HL-60/S4 treated with retinoic acid at 250 ng/mL for 4 days and 3 days (cell line): ENCODE data around the gene IGF1R.

Experiments used
- in situ Hi-C: fragments of 300-500 bp; cut with MboI; formaldehyde crosslinking; loops from 2 replicates; pipeline ENCODE4 v1.7.0; 2022; ENCODE audit warnings: low sequenced_read_pairs

The IGF1R gene

DNA sequence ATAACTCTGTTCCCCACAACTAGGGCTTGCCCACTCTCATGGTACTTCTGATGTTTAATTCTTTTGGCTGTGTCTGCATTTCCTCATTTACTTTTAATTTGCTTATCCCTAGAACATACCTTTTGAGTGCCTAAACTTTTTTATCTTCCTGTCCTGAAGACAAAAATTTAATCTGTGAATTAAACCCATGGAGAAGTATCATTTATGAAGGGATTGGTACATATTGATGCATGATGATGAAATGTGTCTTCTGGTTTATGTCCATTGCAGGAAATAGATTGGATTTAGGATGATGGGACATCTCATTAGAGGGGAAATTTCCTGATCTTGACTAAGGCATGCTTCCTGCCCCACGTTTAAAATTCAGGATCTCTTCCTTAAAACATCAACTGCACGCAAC, 249.8 kb downstream of the IGF1R start:
- in situ Hi-C loops: no loop called here

GRCh38 chr15:98899272-98900021, 251.1 kb downstream of the IGF1R start:
- in situ Hi-C loops: no loop called here

DNA sequence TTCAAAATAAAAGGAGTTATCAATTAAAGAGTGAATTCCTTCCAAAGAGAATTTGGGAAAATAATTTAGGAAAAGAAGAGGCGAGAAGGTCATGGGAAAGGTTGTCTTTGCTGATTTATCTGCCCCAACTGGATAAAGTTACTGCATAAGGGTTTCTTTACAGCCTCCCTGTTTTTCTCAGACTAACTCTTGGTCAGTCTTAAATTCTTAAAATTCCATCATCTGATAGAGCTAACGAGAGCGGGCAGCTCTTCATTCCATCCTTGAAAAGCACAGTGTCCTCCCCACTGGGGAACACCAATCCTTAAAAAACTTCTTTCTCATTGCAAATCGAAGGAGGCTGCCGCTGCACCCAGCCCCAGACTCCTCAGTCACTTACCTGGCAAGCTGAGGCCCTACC, 252.0 kb downstream of the IGF1R start:
- in situ Hi-C loops: no loop called here

- in situ Hi-C loops: no loop called here
Measured at GRCh38 chr15:98901434-98902072, 253.2 kb downstream of the IGF1R start.

- in situ Hi-C loops: no loop called here
Measured at GRCh38 chr15:98902931-98903330, 254.6 kb downstream of the IGF1R start.

GRCh38 chr15:98903377-98904018, 255.2 kb downstream of the IGF1R start:
- in situ Hi-C loops: no loop called here

GRCh38 chr15:98904544-98904943, 256.2 kb downstream of the IGF1R start:
- in situ Hi-C loops: no loop called here

DNA sequence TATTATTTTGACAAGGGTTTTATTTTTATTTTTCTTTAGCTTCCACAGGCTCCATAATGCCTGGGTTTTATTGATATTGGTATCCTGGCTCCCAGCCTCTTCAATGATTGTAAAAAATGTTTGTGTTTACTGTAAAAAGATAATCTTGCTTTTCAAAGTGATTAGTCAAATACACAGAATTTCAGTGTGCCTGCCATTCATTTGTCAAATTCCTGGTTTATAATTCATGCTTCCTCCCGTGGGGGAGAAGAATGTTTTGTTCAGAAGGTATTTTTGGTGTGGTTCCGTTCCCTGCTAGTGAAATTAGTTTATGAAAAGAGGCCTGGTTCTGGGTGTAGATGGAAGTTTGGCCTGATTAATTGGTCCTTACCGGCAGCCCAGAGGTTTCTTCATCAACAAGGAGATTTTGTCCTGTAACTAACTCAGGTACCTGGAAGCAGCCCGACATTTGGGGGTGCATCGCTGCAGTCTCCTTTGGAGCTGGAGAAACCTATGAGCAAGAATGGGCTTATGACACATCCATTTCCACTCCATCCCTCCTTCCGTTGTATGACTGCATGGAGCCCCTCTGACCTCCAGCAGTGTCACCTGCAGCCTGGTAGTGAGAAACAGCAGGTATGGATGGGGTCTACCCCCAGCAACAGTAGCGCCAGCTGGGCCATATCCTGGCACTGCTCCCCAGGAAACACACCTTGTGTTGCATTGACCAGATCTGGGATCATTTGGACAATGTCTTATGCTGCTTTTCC, 257.8 kb downstream of the IGF1R start:
- in situ Hi-C loops: no loop called here

- in situ Hi-C loops: no loop called here
Measured at GRCh38 chr15:98906712-98907083, 258.4 kb downstream of the IGF1R start.

GRCh38 chr15:98907927-98908471, 259.7 kb downstream of the IGF1R start:
- in situ Hi-C loops: no loop called here

DNA sequence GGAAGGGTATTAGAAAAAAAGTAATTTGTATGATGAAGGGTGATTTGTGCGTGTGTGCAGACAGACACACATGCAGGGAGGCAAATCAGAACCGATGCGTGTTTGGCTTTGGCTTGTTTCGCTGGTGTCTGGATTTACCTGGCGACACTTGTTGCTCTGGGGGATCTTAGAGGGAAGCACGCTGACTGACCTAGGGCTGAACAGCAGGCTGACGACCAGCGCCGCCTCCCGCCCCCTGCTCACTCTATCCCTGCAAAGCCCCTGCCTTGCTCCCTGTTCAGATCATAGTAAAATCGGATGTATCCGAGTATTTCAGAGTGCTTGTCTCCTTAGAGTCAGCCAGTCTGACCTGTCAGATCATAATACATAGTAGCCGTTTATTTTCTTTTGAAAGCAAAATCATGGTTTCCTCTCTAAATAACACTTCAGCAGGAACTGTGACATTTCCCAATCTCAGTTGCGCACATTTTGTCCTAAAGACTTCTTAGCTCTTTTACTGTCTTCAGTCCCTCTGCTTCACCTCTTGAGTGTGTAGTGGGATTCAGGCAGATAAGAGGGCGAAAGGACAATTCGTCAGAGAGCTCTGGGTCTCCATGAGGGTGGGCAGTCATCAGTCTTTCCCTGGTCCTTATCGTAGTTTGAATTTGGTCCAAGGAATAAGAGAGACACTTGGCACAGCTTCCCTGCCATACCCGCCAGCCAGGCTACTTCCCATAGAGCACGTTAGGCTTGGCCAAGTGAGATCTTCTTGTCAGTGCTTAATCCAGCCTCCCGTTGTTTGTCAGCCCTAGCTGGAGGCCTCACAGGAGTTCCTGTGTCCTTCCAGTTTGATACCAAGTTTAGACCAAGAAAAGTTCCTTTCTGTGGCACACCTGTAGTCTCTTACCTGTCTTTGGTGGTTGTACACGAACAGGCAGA, 261.9 kb downstream of the IGF1R start:
- in situ Hi-C loops: no loop called here

- in situ Hi-C loops: no loop called here
Measured at GRCh38 chr15:98914626-98915025, 266.3 kb downstream of the IGF1R start.

DNA sequence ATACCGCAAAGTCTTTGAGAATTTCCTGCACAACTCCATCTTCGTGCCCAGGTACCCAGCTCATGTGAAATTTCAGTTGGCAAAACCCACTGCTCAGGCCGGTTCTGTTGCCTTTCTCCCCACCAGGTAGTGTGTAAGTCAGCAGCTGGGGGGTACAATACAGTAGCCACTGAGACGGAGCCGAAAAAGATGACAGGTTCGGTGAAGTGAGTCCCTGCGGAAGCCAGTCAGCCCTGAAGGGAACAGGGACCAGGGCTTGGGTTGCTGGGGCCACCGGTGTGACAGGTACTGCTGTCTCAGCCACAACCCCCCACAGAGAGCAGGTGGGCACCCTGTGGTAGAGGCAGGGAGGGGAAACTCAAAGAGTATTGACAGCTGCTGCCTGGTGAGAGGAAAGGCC, 268.5 kb downstream of the IGF1R start:
- in situ Hi-C loops: no loop called here

DNA sequence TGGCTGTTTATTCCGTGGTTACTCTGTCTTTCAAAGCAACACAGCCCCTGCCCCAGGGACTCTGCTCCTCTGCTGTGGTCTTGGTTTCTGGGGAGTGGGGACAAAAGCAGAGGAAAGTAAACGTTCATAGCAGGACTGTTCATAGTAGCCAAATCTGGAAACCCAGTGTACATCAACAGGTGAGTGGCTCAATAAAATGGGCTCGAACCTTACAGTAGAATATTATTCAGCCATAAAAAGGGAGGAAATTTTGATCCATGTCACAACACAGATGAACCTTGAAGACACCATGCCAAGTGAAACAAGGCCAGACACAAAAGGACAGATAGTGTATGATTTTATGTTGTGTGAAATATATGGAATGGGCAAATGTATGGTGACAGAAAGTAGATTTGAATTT, 269.1 kb downstream of the IGF1R start:
- in situ Hi-C loops: no loop called here

GRCh38 chr15:98920091-98920880, 271.9 kb downstream of the IGF1R start:
- in situ Hi-C loops: no loop called here

DNA sequence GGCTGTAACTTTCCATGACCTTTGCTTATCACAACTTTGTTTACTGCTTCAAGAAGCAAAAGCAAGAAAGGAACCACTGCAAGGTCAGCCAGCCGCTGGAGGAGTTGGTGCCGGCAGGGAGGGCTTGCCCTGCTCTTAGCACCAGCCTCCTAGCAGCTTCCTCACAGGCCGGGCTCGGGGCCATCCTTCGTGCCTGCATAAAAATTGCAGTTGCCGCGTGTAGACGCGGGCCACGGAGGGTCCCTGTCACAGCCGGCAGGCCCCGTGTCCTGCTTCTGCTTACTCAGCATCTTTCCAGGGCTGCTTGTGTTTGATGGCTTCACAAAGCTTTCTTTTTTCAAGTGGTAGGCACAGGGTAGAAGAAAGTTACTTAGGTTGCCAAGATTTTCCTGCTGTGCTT, 274.8 kb downstream of the IGF1R start:
- in situ Hi-C loops: no loop called here

GRCh38 chr15:98923579-98923978, 275.2 kb downstream of the IGF1R start:
- in situ Hi-C loops: no loop called here

GRCh38 chr15:98924401-98925049, 276.2 kb downstream of the IGF1R start:
- in situ Hi-C loops: no loop called here

DNA sequence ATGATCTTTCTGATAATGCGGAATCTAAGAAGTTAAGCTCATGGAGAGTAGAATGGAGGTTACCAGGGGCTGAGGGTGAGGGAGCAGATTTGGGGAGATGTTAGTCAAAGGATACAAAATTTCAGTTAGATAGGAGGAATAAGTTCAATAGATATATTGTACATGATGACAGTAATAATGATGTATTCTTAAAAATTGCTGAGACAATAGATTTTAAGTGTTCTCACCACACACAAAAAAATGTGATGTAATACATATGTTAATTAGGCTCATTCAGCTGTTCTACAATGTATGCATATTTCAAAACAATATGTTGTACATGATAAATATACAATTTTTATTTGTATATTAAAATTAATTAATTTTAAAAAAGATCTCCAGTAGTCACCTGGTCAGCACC, 277.9 kb downstream of the IGF1R start:
- in situ Hi-C loops: no loop called here
